H9 (cell line): ENCODE data around the gene PABPN1. TPM values are rescaled to one million over a fixed set of nuclear protein-coding genes. Genes with fewer than 3 reads are reported as not detected.

Source experiments
- DNase-seq: peaks from one replicate; pipeline ENCODE4 v3.0.0-alpha.2; 2017
- H2AFZ ChIP-seq: one replicate; pipeline ENCODE4 v1.6.1; 2013; ENCODE audit warnings: mild to moderate bottlenecking, low read length, control low read depth, moderate library complexity
- H2AK5ac ChIP-seq: 2 replicates; pipeline ENCODE4 v1.6.1; 2013; ENCODE audit warnings: low read length, control low read depth, mixed read lengths; ENCODE audit not compliant: insufficient read length
- H2BK120ac ChIP-seq: one replicate; pipeline ENCODE4 v1.6.1; 2013; ENCODE audit warnings: low read depth, mild to moderate bottlenecking, low read length, control low read depth, inconsistent platforms; ENCODE audit not compliant: poor library complexity, severe bottlenecking
- H2BK12ac ChIP-seq: 2 replicates; pipeline ENCODE4 v1.6.1; 2013; ENCODE audit warnings: low read length, control low read depth, mixed read lengths, low read depth; ENCODE audit not compliant: insufficient read length
- H2BK15ac ChIP-seq: 2 replicates; pipeline ENCODE4 v1.6.1; 2013; ENCODE audit warnings: low read depth, low read length, control low read depth
- H2BK20ac ChIP-seq: one replicate; pipeline ENCODE4 v1.6.1; 2013; ENCODE audit warnings: low read depth, mild to moderate bottlenecking, low read length, control low read depth, inconsistent platforms; ENCODE audit not compliant: poor library complexity, severe bottlenecking
- H2BK5ac ChIP-seq: 2 replicates; pipeline ENCODE4 v1.6.1; 2013; ENCODE audit warnings: low read length, control low read depth, mixed read lengths; ENCODE audit not compliant: insufficient read length
- H3K14ac ChIP-seq: 2 replicates; pipeline ENCODE4 v1.6.1; 2013; ENCODE audit warnings: low read length, control low read depth; ENCODE audit not compliant: insufficient read depth
- H3K18ac ChIP-seq: 2 replicates; pipeline ENCODE4 v1.6.1; 2013; ENCODE audit warnings: low read depth, mild to moderate bottlenecking, mixed read lengths, low read length, control low read depth; ENCODE audit not compliant: insufficient read length
- H3K23ac ChIP-seq: 2 replicates; pipeline ENCODE4 v1.6.1; 2013; ENCODE audit warnings: low read length, control low read depth, mixed read lengths, low read depth; ENCODE audit not compliant: insufficient read length
- H3K23me2 ChIP-seq: 2 replicates; pipeline ENCODE4 v1.6.1; 2013; ENCODE audit warnings: low read depth, mild to moderate bottlenecking, mixed read lengths, low read length, control low read depth; ENCODE audit not compliant: insufficient read length, poor library complexity, severe bottlenecking
- H3K27ac ChIP-seq: 2 replicates; pipeline ENCODE4 v1.5.1; 2013; ENCODE audit warnings: low read length, control low read depth, mixed read lengths, low read depth; ENCODE audit not compliant: insufficient read length
- H3K27me3 ChIP-seq: 2 replicates; pipeline ENCODE4 v1.6.1; 2013; ENCODE audit warnings: low read length, control low read depth, inconsistent platforms; ENCODE audit not compliant: insufficient read depth
- H3K4ac ChIP-seq: 2 replicates; pipeline ENCODE4 v1.6.1; 2013; ENCODE audit warnings: low read depth, mild to moderate bottlenecking, control low read depth, inconsistent platforms, low read length, moderate library complexity
- H3K4me1 ChIP-seq: 2 replicates; pipeline ENCODE4 v1.6.1; 2013; ENCODE audit warnings: low read length, control low read depth, inconsistent platforms; ENCODE audit not compliant: insufficient read depth
- H3K4me2 ChIP-seq: 2 replicates; pipeline ENCODE4 v1.6.1; 2013; ENCODE audit warnings: low read length, control low read depth, mixed read lengths; ENCODE audit not compliant: insufficient read length, insufficient read depth
- H3K56ac ChIP-seq: 2 replicates; pipeline ENCODE4 v1.6.1; 2013; ENCODE audit warnings: low read depth, mild to moderate bottlenecking, mixed read lengths, low read length, control low read depth; ENCODE audit not compliant: insufficient read length
- H3K79me1 ChIP-seq: 2 replicates; pipeline ENCODE4 v1.6.1; 2013; ENCODE audit warnings: low read depth, mild to moderate bottlenecking, moderate library complexity, low read length, control low read depth, inconsistent platforms; ENCODE audit not compliant: insufficient read depth, poor library complexity, severe bottlenecking
- H3K79me2 ChIP-seq: 2 replicates; pipeline ENCODE4 v1.6.1; 2013; ENCODE audit warnings: low read length, control low read depth, inconsistent platforms; ENCODE audit not compliant: insufficient read depth
- H3K9ac ChIP-seq: 2 replicates; pipeline ENCODE4 v1.6.1; 2013; ENCODE audit warnings: low read length, control low read depth, mixed read lengths; ENCODE audit not compliant: insufficient read length; ENCODE audit errors: extremely low read depth
- H3K9me3 ChIP-seq: one replicate; pipeline ENCODE4 v1.6.1; 2013; ENCODE audit warnings: low read depth, low read length, inconsistent platforms; ENCODE audit not compliant: control insufficient read depth
- H3T11ph ChIP-seq: one replicate; pipeline ENCODE4 v1.6.1; 2013; ENCODE audit warnings: mild to moderate bottlenecking, low read length, control low read depth, inconsistent platforms
- H4K20me1 ChIP-seq: one replicate; pipeline ENCODE4 v1.6.1; 2013; ENCODE audit not compliant: control insufficient read depth, insufficient read length, insufficient read depth
- H4K5ac ChIP-seq: 2 replicates; pipeline ENCODE4 v1.6.1; 2013; ENCODE audit warnings: low read depth, mild to moderate bottlenecking, mixed read lengths, low read length, control low read depth; ENCODE audit not compliant: insufficient read length
- H4K8ac ChIP-seq: replicated peaks from 2 replicates; pipeline ENCODE4 v1.6.1; 2013; ENCODE audit warnings: low read length, control low read depth, mixed read lengths, low read depth; ENCODE audit not compliant: insufficient read length
- H4K91ac ChIP-seq: 2 replicates; pipeline ENCODE4 v1.6.1; 2013; ENCODE audit warnings: low read depth, mild to moderate bottlenecking, moderate library complexity, mixed read lengths, low read length, control low read depth; ENCODE audit not compliant: insufficient read length
- H3K27ac Mint-ChIP-seq, 3 experiments: 2 replicates in 2 of 3; 3 replicates in 1 of 3; pipeline ENCODE4 v1.8.0; 2020 to 2021; ENCODE audit warnings: mixed read lengths in 3 of 3, mild to moderate bottlenecking in 1 of 3, moderate library complexity in 1 of 3
- H3K27me3 Mint-ChIP-seq: 2 replicates; pipeline ENCODE4 v1.8.0; 2021; ENCODE audit warnings: low read depth, mild to moderate bottlenecking, moderate library complexity, mixed read lengths
- H3K36me3 Mint-ChIP-seq, 3 experiments: 2 replicates in 2 of 3; 3 replicates in 1 of 3; pipeline ENCODE4 v1.8.0; 2020 to 2021; ENCODE audit warnings: low read depth in 3 of 3, mixed read lengths in 3 of 3; ENCODE audit not compliant: insufficient read depth in 1 of 3
- H3K4me1 Mint-ChIP-seq, 2 experiments: 2 replicates each; pipeline ENCODE4 v1.8.0; 2020; ENCODE audit warnings: mixed read lengths in 2 of 2
- H3K4me3 Mint-ChIP-seq, 2 experiments: 2 replicates in 1 of 2; 3 replicates in 1 of 2; pipeline ENCODE4 v1.8.0; 2020 to 2021; ENCODE audit warnings: mild to moderate bottlenecking in 2 of 2, mixed read lengths in 2 of 2, moderate library complexity in 1 of 2
- H3K9me3 Mint-ChIP-seq, 2 experiments: 2 replicates in 1 of 2; 3 replicates in 1 of 2; pipeline ENCODE4 v1.8.0; 2020; ENCODE audit warnings: mild to moderate bottlenecking in 2 of 2, mixed read lengths in 2 of 2, moderate library complexity in 1 of 2
- CTCF ChIP-seq: fragments of 200-600 bp; sonication (generic); conservative IDR thresholded peaks from 3 replicates; pipeline ENCODE4 v1.8.0; 2021; ENCODE audit warnings: antibody characterized with exemption, mild to moderate bottlenecking
- WGBS: extraction: QIAGEN DNeasy Blood & Tissue Kit; methylation state at CpG from one replicate; pipeline ENCODE4 v1.1.7; 2013; ENCODE audit warnings: missing lambda C conversion rate, low lambda C conversion rate, mixed read lengths; ENCODE audit not compliant: insufficient read length; ENCODE audit errors: extremely low coverage; 5-methylcytosine and 5-hydroxymethylcytosine counted together
- total RNA-seq: library from RNA; stranded (reverse); gene quantifications from 2 replicates; pipeline ENCODE4 v1.2.1, GENCODE V29; 2021

The PABPN1 gene
- total RNA-seq, 1 experiment from 2014 or later, result 333 TPM

GRCh38 chr14:23285530-23286019 is 35.7 kb upstream of the PABPN1 start:
- WGBS, result no CpG with 5 or more reads among the region's 22 CpGs
- Histone ChIP-seq H3K14ac (no peak overlapping the region), H2BK5ac (no peak overlapping the region), H2BK15ac (no peak overlapping the region), H3T11ph (no peak overlapping the region), H4K91ac (no peak overlapping the region), H3K23ac (no peak overlapping the region), H3K4me2 (peak overlapping the region; percentile 91), H3K9me3 (no peaks in the 10 kb centered on the region), H3K79me1 (no peaks in the 10 kb centered on the region), H4K8ac (no peak overlapping the region), H2BK12ac (no peak overlapping the region), H3K18ac (no peak overlapping the region), H3K4me1 (no peaks in the 10 kb centered on the region), H3K27ac (no peak overlapping the region), H2AFZ (no peak overlapping the region), H4K5ac (no peak overlapping the region), H3K27me3 (peaks cover 13% of the 10 kb centered on the region; the same call in 1 of the 2 replicates), H3K79me2 (no peaks in the 10 kb centered on the region), H2AK5ac (no peak overlapping the region), H3K56ac (no peak overlapping the region), H3K4ac (no peak overlapping the region), H4K20me1 (no peaks in the 10 kb centered on the region), H3K9ac (peak overlapping the region; percentile 39), H2BK20ac (no peak overlapping the region), H3K23me2 (peaks cover 10% of the 10 kb centered on the region), H2BK120ac (no peak overlapping the region)
- TF ChIP-seq CTCF, result no peak
- H3K27me3 Mint-ChIP-seq, result peaks cover 80% of the 10 kb centered on the region
- DNase-seq, result no peak
- H3K27ac Mint-ChIP-seq, result no peak overlapping the region
- H3K4me3 Mint-ChIP-seq, result peak overlapping the region; percentile 90 to 97
- H3K4me1 Mint-ChIP-seq, result peaks cover 16 to 20% of the 10 kb centered on the region in 2 experiments
- H3K9me3 Mint-ChIP-seq, result no peaks in the 10 kb centered on the region
- H3K36me3 Mint-ChIP-seq, result no peaks in the 10 kb centered on the region; a peak in 2 of 7 replicates
